ENCODE data around the gene NARS2. TPM values are rescaled to one million over a fixed set of nuclear protein-coding genes. Genes with fewer than 3 reads are reported as not detected.
A peak's percentile ranks its signal among the peaks of the same experiment; 100 is the strongest.
"Not testable (repeated sequence)": the region's sequence is repeated elsewhere in the genome, so short reads cannot be mapped to it uniquely, and the experiment has no call there.

The NARS2 gene
- total RNA-seq, 4 donors from 2014 or later, result 6.4 to 15.1 (median 10.4) TPM

- Histone ChIP-seq H3K27me3 (no peaks in the 10 kb centered on the region), H3K36me3 (peaks cover 0 to 10% (median 0%) of the 10 kb centered on the region in 4 donors), H3K9me3 (no peaks in the 10 kb centered on the region), H3K4me1 (peaks cover 0 to 10% (median 8%) of the 10 kb centered on the region in 4 donors), H3K4me3 (no peak overlapping the region), H3K27ac (no peak overlapping the region)
- TF ChIP-seq POLR2A (IDR thresholded peaks at IDR 0.05) (no peak), EP300 (IDR thresholded peaks at IDR 0.05; ENCODE audit: low read depth) (no peak), POLR2AphosphoS5 (IDR thresholded peaks at IDR 0.05) (no peak), CTCF (IDR thresholded peaks at IDR 0.05) (no peak)
- 93% methylated on average over 3 to 6 of the region's 6 CpGs for WGBS, 2 donors (ENCODE audit: low coverage in 1 of 2)
- intact Hi-C loops (cut with DNase I; ENCODE audit: low total_unique reads), result no loop called here
- DNase-seq, result no peak
- in situ Hi-C loops (cut with MboI; ENCODE audit: low pct_ligation_motif_present in 1 of 4, low pct_unique_long_range_greater_than_20kb in 1 of 4, low sequenced_read_pairs in 3 of 4), result loop anchor here in 2 of 4 donors (25.0 kb wide), 2 partner anchors 333 to 433 kb away; partner anchors contain the start of gene ALG8 (in 2 of the 2)
Observed at GRCh38 chr11:78570031-78570430, 4.6 kb downstream of the NARS2 start.

GRCh38 chr11:78567209-78567608 lies 7.5 kb downstream of the NARS2 start:
- in situ Hi-C loops (cut with MboI; ENCODE audit: low pct_ligation_motif_present in 1 of 4, low pct_unique_long_range_greater_than_20kb in 1 of 4, low sequenced_read_pairs in 3 of 4), result loop anchor here (10.0 to 25.0 kb wide), 5 partner anchors 142 to 430 kb away; partner anchors contain the start of genes ALG8 (in 2 of the 4) and GAB2 (in 2 of the 4)
- Histone ChIP-seq H3K4me1 (peaks cover 0 to 14% (median 5%) of the 10 kb centered on the region in 4 donors), H3K9me3 (no peaks in the 10 kb centered on the region), H3K36me3 (peaks cover 0 to 10% (median 0%) of the 10 kb centered on the region in 4 donors), H3K27me3 (no peaks in the 10 kb centered on the region), H3K27ac (no peak overlapping the region), H3K4me3 (no peak overlapping the region)
- no peak for DNase-seq
- intact Hi-C loops (cut with DNase I; ENCODE audit: low total_unique reads), result no loop called here
- 71 to 73% methylated on average over 8 of the region's 8 CpGs for WGBS, 2 donors (ENCODE audit: low coverage in 1 of 2)
- no peak for TF ChIP-seq EP300 (IDR thresholded peaks at IDR 0.05; ENCODE audit: low read depth)
- no peak for TF ChIP-seq POLR2A (IDR thresholded peaks at IDR 0.05)
- TF ChIP-seq CTCF (IDR thresholded peaks at IDR 0.05), result no peak
- TF ChIP-seq POLR2AphosphoS5 (IDR thresholded peaks at IDR 0.05), result no peak

GRCh38 chr11:78564490-78565467 lies 9.9 kb downstream of the NARS2 start:
- Histone ChIP-seq H3K9me3 (no peaks in the 10 kb centered on the region), H3K4me3 (no peak overlapping the region), H3K4me1 (peaks cover 9 to 37% (median 25%) of the 10 kb centered on the region in 4 donors), H3K36me3 (peaks cover 0 to 10% (median 0%) of the 10 kb centered on the region in 4 donors), H3K27ac (no peak overlapping the region), H3K27me3 (no peaks in the 10 kb centered on the region)
- 53% methylated on average over 1 of the region's 1 CpG; no CpG with 5 or more reads in 1 of the 2 donors for WGBS, 2 donors (ENCODE audit: low coverage in 1 of 2)
- DNase-seq, result peak; percentile 23
- intact Hi-C loops (cut with DNase I; ENCODE audit: low total_unique reads) (no loop called here), in situ Hi-C loops (cut with MboI; ENCODE audit: low pct_ligation_motif_present in 1 of 4, low pct_unique_long_range_greater_than_20kb in 1 of 4, low sequenced_read_pairs in 3 of 4) (loop anchor here (5.0 to 25.0 kb wide), 6 partner anchors 140 to 427 kb away; partner anchors contain the start of genes ALG8 (in 2 of the 4) and GAB2 (in 2 of the 4))
- TF ChIP-seq POLR2AphosphoS5 (IDR thresholded peaks at IDR 0.05) (no peak), CTCF (IDR thresholded peaks at IDR 0.05) (peak; percentile 68 to 88 (median 78))

- H3K27me3 ChIP-seq; intact Hi-C loops (cut with DNase I; ENCODE audit: low total_unique reads); H3K27ac ChIP-seq; DNase-seq; H3K36me3 ChIP-seq; H3K9me3 ChIP-seq; H3K4me3 ChIP-seq: not testable (repeated sequence)
- in situ Hi-C loops (cut with MboI; ENCODE audit: low pct_ligation_motif_present in 1 of 4, low pct_unique_long_range_greater_than_20kb in 1 of 4, low sequenced_read_pairs in 3 of 4), result loop anchor here (5.0 to 25.0 kb wide), 6 partner anchors 139 to 427 kb away; partner anchors contain the start of genes ALG8 (in 2 of the 4) and GAB2 (in 2 of the 4)
- WGBS, 2 donors (ENCODE audit: low coverage in 1 of 2), result 60% methylated on average over 4 of the region's 4 CpGs; no CpG with 5 or more reads in 1 of the 2 donors
- peaks cover 9 to 37% (median 26%) of the 10 kb centered on the region in 4 donors for H3K4me1 ChIP-seq
Observed at GRCh38 chr11:78564037-78564436, 10.6 kb downstream of the NARS2 start.

- DNase-seq; H3K4me3 ChIP-seq; H3K27me3 ChIP-seq; H3K36me3 ChIP-seq; H3K9me3 ChIP-seq; intact Hi-C loops (cut with DNase I; ENCODE audit: low total_unique reads): not testable (repeated sequence)
- in situ Hi-C loops (cut with MboI; ENCODE audit: low pct_ligation_motif_present in 1 of 4, low pct_unique_long_range_greater_than_20kb in 1 of 4, low sequenced_read_pairs in 3 of 4), result loop anchor here (5.0 to 25.0 kb wide), 6 partner anchors 138 to 426 kb away; partner anchors contain the start of genes ALG8 (in 2 of the 4) and GAB2 (in 2 of the 4)
- 81 to 91% methylated on average over 2 to 12 of the region's 12 CpGs for WGBS, 2 donors (ENCODE audit: low coverage in 1 of 2)
- Histone ChIP-seq H3K27ac (peak overlapping the region in 3 of 4 donors; percentile 59 to 69 (median 66)), H3K4me1 (peaks cover 9 to 37% (median 26%) of the 10 kb centered on the region in 4 donors)
Observed at GRCh38 chr11:78563090-78563489, 11.6 kb downstream of the NARS2 start.

Data from transverse colon (tissue), 4 donors.